HepG2 (cell line): ENCODE data around the gene ZBTB7B. TPM values are rescaled to one million over a fixed set of nuclear protein-coding genes. Genes with fewer than 3 reads are reported as not detected.
A peak's percentile ranks its signal among the peaks of the same experiment; 100 is the strongest.

Experiments used
- EP300 ChIP-seq, 3 experiments: sonication (generic) in 1 of 3; formaldehyde crosslinking in 1 of 3; IDR thresholded peaks; 2 replicates each; pipeline versions ENCODE4 v1.5.1 to v1.6.1; 2011 to 2020; ENCODE audit warnings: low read depth in 2 of 3, low read length in 2 of 3, borderline replicate concordance in 1 of 3, improper control_type of control experiment in 1 of 3, mild to moderate bottlenecking in 1 of 3, missing genetic modification reagents in 1 of 3, moderate library complexity in 1 of 3
- FLYWCH1 ChIP-seq: sonication (generic); formaldehyde crosslinking; IDR thresholded peaks from 2 replicates; pipeline ENCODE4 v1.8.1; 2023; ENCODE audit warnings: mild to moderate bottlenecking, missing genetic modification reagents
- GATA4 ChIP-seq: sonication (generic); IDR thresholded peaks from 2 replicates; pipeline ENCODE4 v1.6.1; 2016; ENCODE audit warnings: antibody characterized with exemption, low read depth, borderline replicate concordance
- KDM5B ChIP-seq: sonication (generic); formaldehyde crosslinking; IDR thresholded peaks from 2 replicates; pipeline ENCODE4 v1.4.0; 2020; ENCODE audit warnings: missing genetic modification reagents, mild to moderate bottlenecking, borderline replicate concordance
- RBM39 ChIP-seq: fragments of 200-400 bp; formaldehyde crosslinking; IDR thresholded peaks from one replicate; pipeline ENCODE4 v1.6.1; 2018; ENCODE audit warnings: antibody characterized with exemption, mild to moderate bottlenecking, low read depth, low read length; ENCODE audit not compliant: poor library complexity, severe bottlenecking
- SUZ12 ChIP-seq: fragments of 150-350 bp; IDR thresholded peaks from 2 replicates; pipeline ENCODE4 v1.6.1; 2014; ENCODE audit warnings: low read depth, low read length
- TBX2 ChIP-seq: sonication (generic); formaldehyde crosslinking; IDR thresholded peaks from 2 replicates; pipeline ENCODE4 v1.5.0; 2020; ENCODE audit warnings: missing genetic modification reagents, mild to moderate bottlenecking, borderline replicate concordance
- TCF7L2 ChIP-seq: IDR thresholded peaks from 2 replicates; pipeline ENCODE4 v1.6.1; 2011; ENCODE audit warnings: mild to moderate bottlenecking, low read depth, low read length, moderate library complexity
- ZBTB42 ChIP-seq: sonication (generic); formaldehyde crosslinking; IDR thresholded peaks from 2 replicates; pipeline ENCODE4 v1.5.0; 2020; ENCODE audit warnings: mild to moderate bottlenecking, missing genetic modification reagents
- ZFP36 ChIP-seq: fragments of 150-350 bp; IDR thresholded peaks from 2 replicates; pipeline ENCODE4 v1.6.1; 2018; ENCODE audit warnings: borderline replicate concordance, low read length, low read depth; ENCODE audit not compliant: partially characterized antibody
- ZNF10 ChIP-seq: sonication (generic); formaldehyde crosslinking; IDR thresholded peaks from 2 replicates; pipeline ENCODE4 v1.4.0; 2020; ENCODE audit warnings: mild to moderate bottlenecking, low read depth, missing genetic modification reagents, borderline replicate concordance
- ZNF24 ChIP-seq: fragments of 450-650 bp; IDR thresholded peaks from 2 replicates; pipeline ENCODE4 v1.6.1; 2017; ENCODE audit warnings: antibody characterized with exemption, mild to moderate bottlenecking
- ZNF276 ChIP-seq: sonication (generic); formaldehyde crosslinking; IDR thresholded peaks from 2 replicates; pipeline ENCODE4 v1.4.0; 2020; ENCODE audit warnings: mild to moderate bottlenecking, low read depth, missing genetic modification reagents
- ZNF350 ChIP-seq: sonication (generic); formaldehyde crosslinking; IDR thresholded peaks from 2 replicates; pipeline ENCODE4 v1.4.0; 2020; ENCODE audit warnings: mild to moderate bottlenecking, low read depth, missing genetic modification reagents, borderline replicate concordance
- ZNF550 ChIP-seq: sonication (generic); formaldehyde crosslinking; IDR thresholded peaks from 2 replicates; pipeline ENCODE4 v1.4.0; 2020; ENCODE audit warnings: mild to moderate bottlenecking, missing genetic modification reagents, borderline replicate concordance
- ZNF639 ChIP-seq: conservative IDR thresholded peaks from 2 replicates; pipeline ENCODE4 v1.6.1; 2018; ENCODE audit warnings: missing genetic modification reagents
- polyA plus RNA-seq, 8 experiments: library from polyadenylated mRNA; depleted of rRNA in 3 of 8; stranded (reverse) in 7 of 8; unstranded in 1 of 8; fragments of >200 nt; fragmentation: Illumina TruSeq in 4 of 8; extraction: Trizol in 4 of 8; gene quantifications; 2 replicates each; pipeline versions ENCODE4 v1.2.1 to v1.2.3, GENCODE V29; 2011 to 2016; ENCODE audit warnings: low read depth in 4 of 8, missing spikeins in 1 of 8, mixed read lengths in 1 of 8; ENCODE audit not compliant: insufficient read depth in 1 of 8
- total RNA-seq, 5 experiments: library from RNA; depleted of rRNA; stranded (reverse); fragments of >200 nt; fragmentation: Illumina TruSeq; extraction: Trizol; gene quantifications; 2 replicates each; pipeline ENCODE4 v1.2.3, GENCODE V29; 2016; ENCODE audit warnings: low read depth in 1 of 5
- TF ChIP-seq, protein P1 (sequence below): sonication (generic); formaldehyde crosslinking; IDR thresholded peaks from 2 replicates; pipeline ENCODE4 v1.5.0; 2020; ENCODE audit warnings: mild to moderate bottlenecking, missing genetic modification reagents
- TF ChIP-seq, protein P2 (sequence below): sonication (generic); formaldehyde crosslinking; IDR thresholded peaks from 2 replicates; pipeline ENCODE4 v1.4.0; 2020; ENCODE audit warnings: low read depth, mild to moderate bottlenecking, missing genetic modification reagents

Gene ZBTB7B
- total and polyA plus RNA-seq, 2 of the 13 experiments (the other 11 are each of a cell fraction or from before 2014, with no cell fraction given), result 15.5 to 17.5 TPM

DNA sequence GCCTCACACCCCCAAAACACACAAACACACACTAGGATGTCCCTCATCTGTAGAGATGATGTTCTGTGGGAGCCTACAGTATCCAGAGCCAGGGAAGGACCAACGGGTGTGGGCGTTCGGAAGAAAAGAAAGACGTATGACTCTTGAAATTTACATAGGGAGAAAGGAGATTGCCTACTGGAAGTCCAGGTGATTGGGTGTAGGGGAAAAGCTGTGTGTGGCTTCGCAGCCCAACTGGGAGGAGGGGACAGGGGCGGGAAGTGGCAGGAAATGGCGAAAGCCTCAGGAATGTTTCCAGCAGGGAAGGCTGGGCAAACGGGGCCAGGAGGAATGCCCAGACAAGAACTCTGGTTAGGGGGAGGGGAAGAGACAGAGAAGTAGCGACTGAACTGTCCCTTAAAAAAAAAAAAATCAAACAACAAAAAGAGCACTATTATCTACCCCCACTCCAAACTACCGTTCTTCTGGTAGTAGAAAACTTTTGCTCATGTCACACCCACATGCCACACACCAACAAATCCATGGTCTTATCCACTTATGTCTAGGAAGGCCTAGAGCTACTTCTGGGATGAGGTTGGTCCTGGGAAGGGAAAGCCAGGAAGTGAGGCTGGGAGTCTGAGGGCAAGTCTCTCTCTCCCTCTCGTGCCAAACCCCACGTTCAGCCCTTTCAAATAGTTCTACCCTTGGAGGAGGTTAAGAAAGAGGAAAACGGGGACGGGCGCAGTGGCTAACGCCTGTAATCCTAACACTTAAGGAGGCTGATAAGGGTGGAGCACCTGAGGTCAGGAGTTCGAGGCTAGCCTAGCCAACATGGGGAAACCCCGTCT, 29.9 kb upstream of the ZBTB7B start (continued):
- TF ChIP-seq, protein P1, sequence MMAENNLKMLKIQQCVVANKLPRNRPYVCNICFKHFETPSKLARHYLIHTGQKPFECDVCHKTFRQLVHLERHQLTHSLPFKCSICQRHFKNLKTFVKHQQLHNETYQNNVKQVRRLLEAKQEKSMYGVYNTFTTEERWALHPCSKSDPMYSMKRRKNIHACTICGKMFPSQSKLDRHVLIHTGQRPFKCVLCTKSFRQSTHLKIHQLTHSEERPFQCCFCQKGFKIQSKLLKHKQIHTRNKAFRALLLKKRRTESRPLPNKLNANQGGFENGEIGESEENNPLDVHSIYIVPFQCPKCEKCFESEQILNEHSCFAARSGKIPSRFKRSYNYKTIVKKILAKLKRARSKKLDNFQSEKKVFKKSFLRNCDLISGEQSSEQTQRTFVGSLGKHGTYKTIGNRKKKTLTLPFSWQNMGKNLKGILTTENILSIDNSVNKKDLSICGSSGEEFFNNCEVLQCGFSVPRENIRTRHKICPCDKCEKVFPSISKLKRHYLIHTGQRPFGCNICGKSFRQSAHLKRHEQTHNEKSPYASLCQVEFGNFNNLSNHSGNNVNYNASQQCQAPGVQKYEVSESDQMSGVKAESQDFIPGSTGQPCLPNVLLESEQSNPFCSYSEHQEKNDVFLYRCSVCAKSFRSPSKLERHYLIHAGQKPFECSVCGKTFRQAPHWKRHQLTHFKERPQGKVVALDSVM (CRISPR knock-in tag), result no peak; the same call in 1 of the 2 replicates
- no peak for TF ChIP-seq ZNF10 (CRISPR knock-in tag)
- TF ChIP-seq EP300 (IDR thresholded peaks at IDR 0.05; ENCODE audit: low read depth in 2 of 2, low read length in 2 of 2), result peak; percentile 22 to 69; a peak in 2 of 4 replicates
- TF ChIP-seq EP300 (CRISPR knock-in tag; IDR thresholded peaks at IDR 0.05; ENCODE audit: borderline replicate concordance), result peak; percentile 36; the same call in 1 of the 2 replicates
- TF ChIP-seq SUZ12, result no peak
- no peak for TF ChIP-seq ZBTB42 (CRISPR knock-in tag)
- TF ChIP-seq ZNF639 (CRISPR knock-in tag), result no peak
- peak; percentile 46; the same call in 1 of the 2 replicates for TF ChIP-seq KDM5B (CRISPR knock-in tag)
- TF ChIP-seq RBM39, result no peak
- TF ChIP-seq TBX2, result peak; percentile 68
- no peak for TF ChIP-seq TCF7L2
- no peak for TF ChIP-seq ZNF276
- TF ChIP-seq ZNF24, result no peak
- TF ChIP-seq, protein P2, sequence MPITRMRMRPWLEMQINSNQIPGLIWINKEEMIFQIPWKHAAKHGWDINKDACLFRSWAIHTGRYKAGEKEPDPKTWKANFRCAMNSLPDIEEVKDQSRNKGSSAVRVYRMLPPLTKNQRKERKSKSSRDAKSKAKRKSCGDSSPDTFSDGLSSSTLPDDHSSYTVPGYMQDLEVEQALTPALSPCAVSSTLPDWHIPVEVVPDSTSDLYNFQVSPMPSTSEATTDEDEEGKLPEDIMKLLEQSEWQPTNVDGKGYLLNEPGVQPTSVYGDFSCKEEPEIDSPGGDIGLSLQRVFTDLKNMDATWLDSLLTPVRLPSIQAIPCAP (CRISPR knock-in tag), result no peak
- no peak for TF ChIP-seq GATA4
- TF ChIP-seq ZNF550 (CRISPR knock-in tag), result no peak
- no peak for TF ChIP-seq ZNF350
- TF ChIP-seq ZFP36, result no peak
- no peak for TF ChIP-seq FLYWCH1
